Measurements from ENCODE around the gene BDKRB1. TPM values are rescaled to one million over a fixed set of nuclear protein-coding genes. Genes with fewer than 3 reads are reported as not detected.
A peak's percentile ranks its signal among the peaks of the same experiment; 100 is the strongest.

BDKRB1 gene
- total RNA-seq, 1 donor from 2014 or later, result not detected

- H3K4me2 ChIP-seq, result no peak overlapping the region
- H3K4me3 ChIP-seq, result no peak overlapping the region
- peaks cover 4% of the 10 kb centered on the region for H3K4me1 ChIP-seq
- no peak overlapping the region for H3K27ac ChIP-seq
- DNase-seq (ENCODE audit: low spot score), result no peak
- peaks cover 12% of the 10 kb centered on the region for H3K36me3 Mint-ChIP-seq
- no peaks in the 10 kb centered on the region for H3K27me3 Mint-ChIP-seq (ENCODE audit: insufficient read depth, low read depth)
- H3K79me2 ChIP-seq (ENCODE audit: low read depth), result no peaks in the 10 kb centered on the region
- no peaks in the 10 kb centered on the region for H3K9me3 ChIP-seq (ENCODE audit: low read depth)
- H4K20me1 ChIP-seq (ENCODE audit: low read depth), result no peaks in the 10 kb centered on the region
- H3K4me1 Mint-ChIP-seq, result peaks cover 8% of the 10 kb centered on the region
- no peaks in the 10 kb centered on the region for H3K36me3 ChIP-seq
- H3K4me3 Mint-ChIP-seq, result no peak overlapping the region
- H3K27ac Mint-ChIP-seq, result no peak overlapping the region
- no peaks in the 10 kb centered on the region for H3K27me3 ChIP-seq
- H3K9ac ChIP-seq, result no peak overlapping the region
- no peaks in the 10 kb centered on the region for H3K9me3 Mint-ChIP-seq
- no peaks in the 10 kb centered on the region for H3F3A ChIP-seq (ENCODE audit: low read depth)
- TF ChIP-seq EZH2 (IDR thresholded peaks at IDR 0.05), result no peak
- TF ChIP-seq CTCF (IDR thresholded peaks at IDR 0.05), result no peak
- H2AFZ ChIP-seq (replicated peaks), result no peak overlapping the region
Measured at GRCh38 chr14:96294246-96294645, 38.2 kb downstream of the BDKRB1 start.

DNA sequence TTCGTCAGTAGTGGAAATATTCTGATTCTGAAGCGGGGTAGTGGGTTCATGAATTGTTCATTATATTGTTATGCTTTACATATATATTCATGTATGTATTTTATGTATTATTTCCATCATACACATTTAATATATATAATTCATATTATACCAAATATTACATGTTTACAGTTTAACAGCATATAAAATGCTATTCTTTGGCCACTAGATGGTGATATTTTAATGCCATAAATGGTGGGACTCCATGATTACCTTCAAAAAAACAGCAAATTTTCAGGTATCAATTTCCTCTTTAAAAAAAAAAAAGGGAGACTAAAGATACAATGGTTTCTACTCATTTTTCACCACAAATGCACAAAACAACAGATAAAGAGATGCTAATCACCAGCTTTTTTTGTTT lies 41.0 kb downstream of the BDKRB1 start:
- H4K20me1 ChIP-seq (ENCODE audit: low read depth), result no peaks in the 10 kb centered on the region
- H3K79me2 ChIP-seq (ENCODE audit: low read depth), result no peaks in the 10 kb centered on the region
- Mint-ChIP-seq H3K27me3 (ENCODE audit: insufficient read depth, low read depth) (no peaks in the 10 kb centered on the region), H3K36me3 (peaks cover 4% of the 10 kb centered on the region), H3K4me3 (no peak overlapping the region), H3K4me1 (peaks cover 8% of the 10 kb centered on the region), H3K9me3 (no peaks in the 10 kb centered on the region), H3K27ac (no peak overlapping the region)
- DNase-seq (ENCODE audit: low spot score), result no peak
- H3K4me3 ChIP-seq, result no peak overlapping the region
- H3K4me1 ChIP-seq, result peaks cover 4% of the 10 kb centered on the region
- H3K27me3 ChIP-seq, result no peaks in the 10 kb centered on the region
- no peak overlapping the region for H3K4me2 ChIP-seq
- no peak overlapping the region for H2AFZ ChIP-seq (replicated peaks)
- no peak overlapping the region for H3K27ac ChIP-seq
- no peaks in the 10 kb centered on the region for H3F3A ChIP-seq (ENCODE audit: low read depth)
- H3K9ac ChIP-seq, result no peak overlapping the region
- TF ChIP-seq CTCF (IDR thresholded peaks at IDR 0.05) (peak; percentile 55), EZH2phosphoT487 (IDR thresholded peaks at IDR 0.05) (no peak)
- no peaks in the 10 kb centered on the region for H3K9me3 ChIP-seq (ENCODE audit: low read depth)
- no peaks in the 10 kb centered on the region for H3K36me3 ChIP-seq

DNA sequence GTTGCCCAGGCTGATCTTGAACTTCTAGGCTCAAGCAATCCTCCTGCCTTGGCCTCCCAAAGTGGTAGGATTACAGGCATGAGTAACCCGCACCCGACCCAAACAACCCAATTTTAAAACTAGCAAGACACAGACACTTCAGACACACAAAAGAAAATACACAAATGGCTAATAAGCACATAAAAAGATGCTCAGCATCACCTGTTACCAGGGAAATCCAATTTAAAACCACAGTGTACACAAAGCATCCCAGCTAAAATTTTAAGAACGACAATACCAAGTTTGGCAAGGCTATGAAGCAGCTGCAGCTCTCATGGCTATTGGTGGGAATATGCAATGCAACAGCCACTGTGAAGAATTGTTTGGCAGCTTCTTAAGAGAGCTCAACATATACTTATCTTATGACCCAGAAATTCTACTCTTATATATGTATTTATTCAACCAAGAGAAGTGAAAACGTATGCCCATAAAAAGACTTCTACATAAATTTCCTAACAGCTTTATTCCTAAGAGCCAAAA lies 42.0 kb downstream of the BDKRB1 start:
- H3K4me2 ChIP-seq, result no peak overlapping the region
- no peak overlapping the region for H3K27ac ChIP-seq
- H2AFZ ChIP-seq (replicated peaks), result no peak overlapping the region
- no peaks in the 10 kb centered on the region for H3F3A ChIP-seq (ENCODE audit: low read depth)
- peaks cover 8% of the 10 kb centered on the region for H3K4me1 Mint-ChIP-seq
- DNase-seq (ENCODE audit: low spot score), result no peak
- no peaks in the 10 kb centered on the region for H3K9me3 ChIP-seq (ENCODE audit: low read depth)
- no peaks in the 10 kb centered on the region for H3K9me3 Mint-ChIP-seq
- H3K27me3 ChIP-seq, result no peaks in the 10 kb centered on the region
- H3K79me2 ChIP-seq (ENCODE audit: low read depth), result no peaks in the 10 kb centered on the region
- H3K36me3 Mint-ChIP-seq, result peaks cover 2% of the 10 kb centered on the region
- no peak overlapping the region for H3K27ac Mint-ChIP-seq
- no peak overlapping the region for H3K9ac ChIP-seq
- no peaks in the 10 kb centered on the region for H3K27me3 Mint-ChIP-seq (ENCODE audit: insufficient read depth, low read depth)
- no peak overlapping the region for H3K4me3 ChIP-seq
- TF ChIP-seq CTCF (IDR thresholded peaks at IDR 0.05) (no peak), EZH2phosphoT487 (IDR thresholded peaks at IDR 0.05) (no peak), EZH2 (IDR thresholded peaks at IDR 0.05) (no peak)
- H3K36me3 ChIP-seq, result no peaks in the 10 kb centered on the region
- peaks cover 4% of the 10 kb centered on the region for H3K4me1 ChIP-seq
- no peaks in the 10 kb centered on the region for H4K20me1 ChIP-seq (ENCODE audit: low read depth)
- no peak overlapping the region for H3K4me3 Mint-ChIP-seq
